Brain microvascular endothelial cell (primary cell): ENCODE measurements around the gene CDC42EP2.

ENCODE experiments used
- DNase-seq: peaks from one replicate; pipeline ENCODE4 v3.0.0-alpha.2; 2020
- H3K27ac ChIP-seq: fragments of 250-450 bp; sonication (Bioruptor Pico); 2 replicates; pipeline ENCODE4 v1.5.1; 2020; ENCODE audit warnings: mild to moderate bottlenecking, moderate library complexity
- H3K27me3 ChIP-seq: fragments of 250-450 bp; sonication (Bioruptor Pico); replicated peaks from 2 replicates; pipeline ENCODE4 v1.5.1; 2020; ENCODE audit warnings: mild to moderate bottlenecking
- H3K36me3 ChIP-seq: fragments of 250-450 bp; sonication (Bioruptor Pico); replicated peaks from 2 replicates; pipeline ENCODE4 v1.5.1; 2020; ENCODE audit warnings: mild to moderate bottlenecking
- H3K4me3 ChIP-seq: 2 replicates; pipeline ENCODE4 v1.5.1; 2011; ENCODE audit warnings: low read depth, mild to moderate bottlenecking, control low read depth, low read length, moderate library complexity
- in situ Hi-C: cut with HindIII; loops from 2 replicates; pipeline ENCODE4 v1.10.0; 2017; ENCODE audit warnings: low sequenced_read_pairs, low pct_ligation_motif_present
- TF ChIP-seq, protein P1 (sequence below): IDR thresholded peaks from 2 replicates; pipeline ENCODE4 v1.5.1; 2011; ENCODE audit warnings: low read depth, mild to moderate bottlenecking, moderate library complexity, low read length, control low read depth, inconsistent platforms; ENCODE audit errors: missing control alignments

The CDC42EP2 gene

DNA sequence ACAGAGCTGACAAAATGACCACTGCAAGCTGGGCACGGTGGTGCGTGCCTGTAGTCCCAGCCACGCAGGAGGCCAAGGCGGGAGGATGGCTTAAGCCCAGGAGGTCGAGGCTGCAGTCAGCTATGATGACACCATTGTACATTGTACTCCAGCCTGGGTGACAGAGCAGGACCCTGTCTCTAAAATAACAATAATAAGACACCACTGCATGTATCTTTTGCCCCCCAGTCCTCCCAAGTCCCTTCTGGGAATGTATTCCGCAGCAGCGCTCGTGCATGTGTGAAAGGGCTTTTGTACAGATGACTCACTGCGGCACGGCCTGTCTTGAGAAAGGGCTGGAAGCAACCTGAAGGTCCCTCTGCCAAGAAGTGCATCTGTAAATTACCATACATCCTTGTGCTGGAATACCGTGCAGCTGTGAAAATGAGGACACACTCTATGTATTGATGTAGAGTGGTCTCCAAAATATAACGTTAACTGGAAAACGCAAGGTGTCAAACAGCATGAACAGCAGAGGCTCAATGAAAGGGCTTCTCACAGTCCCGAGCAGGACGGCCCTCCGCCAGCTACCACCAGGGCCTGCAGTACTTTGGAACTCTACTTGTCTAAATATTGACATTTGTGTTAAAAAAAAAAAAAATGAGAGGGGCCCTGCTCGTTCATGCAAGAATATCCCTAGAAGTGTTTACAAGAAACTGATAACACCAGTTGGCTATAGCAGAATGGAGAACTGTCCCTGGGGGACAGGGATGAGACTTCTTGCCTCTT is 9.0 kb upstream of the CDC42EP2 start:
- Histone ChIP-seq H3K4me3 (no peak overlapping the region), H3K27ac (no peak overlapping the region), H3K27me3 (no peaks in the 10 kb centered on the region), H3K36me3 (no peaks in the 10 kb centered on the region)
- in situ Hi-C loops: no loop called here
- TF ChIP-seq, protein P1, sequence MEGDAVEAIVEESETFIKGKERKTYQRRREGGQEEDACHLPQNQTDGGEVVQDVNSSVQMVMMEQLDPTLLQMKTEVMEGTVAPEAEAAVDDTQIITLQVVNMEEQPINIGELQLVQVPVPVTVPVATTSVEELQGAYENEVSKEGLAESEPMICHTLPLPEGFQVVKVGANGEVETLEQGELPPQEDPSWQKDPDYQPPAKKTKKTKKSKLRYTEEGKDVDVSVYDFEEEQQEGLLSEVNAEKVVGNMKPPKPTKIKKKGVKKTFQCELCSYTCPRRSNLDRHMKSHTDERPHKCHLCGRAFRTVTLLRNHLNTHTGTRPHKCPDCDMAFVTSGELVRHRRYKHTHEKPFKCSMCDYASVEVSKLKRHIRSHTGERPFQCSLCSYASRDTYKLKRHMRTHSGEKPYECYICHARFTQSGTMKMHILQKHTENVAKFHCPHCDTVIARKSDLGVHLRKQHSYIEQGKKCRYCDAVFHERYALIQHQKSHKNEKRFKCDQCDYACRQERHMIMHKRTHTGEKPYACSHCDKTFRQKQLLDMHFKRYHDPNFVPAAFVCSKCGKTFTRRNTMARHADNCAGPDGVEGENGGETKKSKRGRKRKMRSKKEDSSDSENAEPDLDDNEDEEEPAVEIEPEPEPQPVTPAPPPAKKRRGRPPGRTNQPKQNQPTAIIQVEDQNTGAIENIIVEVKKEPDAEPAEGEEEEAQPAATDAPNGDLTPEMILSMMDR: no peak
- peak; percentile 60 for DNase-seq

DNA sequence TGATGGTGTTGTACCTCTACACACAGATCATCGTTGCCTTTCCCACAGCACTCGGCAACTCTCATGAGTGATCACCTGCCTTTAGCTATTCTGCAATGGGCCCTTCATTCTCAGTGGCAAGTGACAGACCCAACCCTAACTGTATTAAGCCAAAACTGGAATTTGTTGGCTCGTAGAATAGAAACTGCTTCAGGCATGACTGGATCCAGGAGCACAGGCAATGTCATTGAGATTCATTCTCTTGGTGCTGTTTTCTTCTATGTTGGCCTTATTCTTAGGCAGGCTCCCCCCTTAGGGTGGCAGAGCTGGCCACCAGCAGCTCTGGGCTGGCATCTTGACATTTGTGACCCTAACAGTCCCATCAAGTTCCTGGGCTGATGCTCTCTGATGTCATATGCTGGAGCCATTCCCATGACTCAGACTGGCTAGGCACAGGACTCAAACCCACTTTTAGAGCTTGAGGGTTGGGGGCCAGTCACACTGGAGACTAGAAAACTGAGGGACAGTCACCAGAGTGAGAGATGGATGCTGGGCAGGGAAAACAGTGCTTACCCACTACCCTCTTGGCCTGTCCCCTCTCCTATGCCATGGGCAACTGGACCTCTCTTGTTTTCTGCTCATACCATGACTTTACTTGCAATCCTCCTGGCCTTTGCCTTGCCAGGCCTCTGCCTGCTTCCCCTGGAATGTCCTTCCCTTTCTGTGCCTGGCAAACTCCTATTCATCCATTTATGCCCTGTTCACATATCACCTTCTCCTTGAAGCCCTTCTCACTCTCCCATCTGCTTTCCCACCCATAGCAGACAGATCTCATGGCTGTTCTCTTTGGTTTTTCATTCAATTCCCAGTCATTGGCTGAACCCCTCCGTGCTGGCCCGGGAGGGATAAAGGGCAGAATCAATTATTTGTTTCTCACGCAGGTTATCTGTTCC is 7.1 kb upstream of the CDC42EP2 start:
- TF ChIP-seq, protein P1: no peak
- no peak for DNase-seq
- H3K27me3 ChIP-seq: no peaks in the 10 kb centered on the region
- H3K36me3 ChIP-seq: no peaks in the 10 kb centered on the region
- H3K4me3 ChIP-seq: no peak overlapping the region
- no peak overlapping the region for H3K27ac ChIP-seq
- in situ Hi-C loops: no loop called here

DNA sequence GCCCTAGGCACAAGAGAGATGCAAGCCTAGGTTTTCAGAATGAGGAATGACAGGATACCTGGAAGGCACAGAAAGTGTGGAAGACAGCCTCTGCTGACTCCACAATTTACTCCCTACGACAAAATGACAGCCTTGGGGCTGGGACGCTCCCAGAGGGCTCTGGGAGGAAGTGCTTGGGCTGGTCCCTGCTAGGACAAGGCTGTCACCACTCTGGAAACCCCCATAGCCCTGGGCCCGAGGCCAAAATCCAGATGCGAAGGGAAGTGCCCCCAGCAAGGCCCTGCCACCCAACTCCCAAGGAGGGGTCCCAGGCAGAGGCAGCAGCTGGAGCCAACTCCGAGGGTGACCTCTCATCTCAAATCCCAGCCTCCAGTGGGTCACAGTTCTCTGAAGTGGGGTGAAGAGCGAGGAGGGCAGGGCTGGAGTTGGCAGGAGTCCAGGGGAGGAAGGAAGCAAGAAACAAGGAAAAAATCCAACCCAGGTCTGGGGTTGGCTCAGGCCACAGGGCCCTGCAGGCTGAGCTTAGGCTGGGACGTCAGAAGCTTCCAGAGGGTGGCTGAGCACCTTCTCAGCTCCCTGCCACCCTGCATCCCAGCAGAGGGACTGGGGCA is 6.3 kb upstream of the CDC42EP2 start:
- TF ChIP-seq, protein P1: no peak
- Histone ChIP-seq H3K36me3 (no peaks in the 10 kb centered on the region), H3K27me3 (no peaks in the 10 kb centered on the region), H3K4me3 (no peak overlapping the region), H3K27ac (no peak overlapping the region)
- DNase-seq: no peak
- in situ Hi-C loops: no loop called here

DNA sequence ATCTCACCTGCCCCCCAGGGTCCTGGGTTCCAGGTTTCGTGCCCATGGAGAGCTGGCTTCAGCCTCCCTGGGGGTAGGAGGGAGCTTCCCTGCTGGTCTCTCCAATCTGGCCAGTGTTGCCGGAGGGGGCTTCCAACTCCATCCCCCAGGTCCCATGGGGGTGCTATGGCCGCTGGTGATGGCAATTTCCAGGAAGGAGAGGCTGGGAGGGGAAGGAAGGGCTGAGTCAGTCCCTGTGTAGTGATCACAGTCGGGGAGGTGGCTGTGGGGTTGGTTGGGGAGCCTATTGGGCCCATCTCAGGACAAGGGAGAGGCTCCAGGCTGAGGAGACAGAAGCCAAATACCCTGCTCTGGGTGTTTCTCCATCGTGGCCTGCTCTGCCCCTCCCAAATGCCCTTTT is 5.7 kb upstream of the CDC42EP2 start:
- Histone ChIP-seq H3K36me3 (no peaks in the 10 kb centered on the region), H3K27me3 (no peaks in the 10 kb centered on the region), H3K27ac (no peak overlapping the region), H3K4me3 (no peak overlapping the region)
- in situ Hi-C loops: no loop called here
- no peak for DNase-seq
- TF ChIP-seq, protein P1: no peak

DNA sequence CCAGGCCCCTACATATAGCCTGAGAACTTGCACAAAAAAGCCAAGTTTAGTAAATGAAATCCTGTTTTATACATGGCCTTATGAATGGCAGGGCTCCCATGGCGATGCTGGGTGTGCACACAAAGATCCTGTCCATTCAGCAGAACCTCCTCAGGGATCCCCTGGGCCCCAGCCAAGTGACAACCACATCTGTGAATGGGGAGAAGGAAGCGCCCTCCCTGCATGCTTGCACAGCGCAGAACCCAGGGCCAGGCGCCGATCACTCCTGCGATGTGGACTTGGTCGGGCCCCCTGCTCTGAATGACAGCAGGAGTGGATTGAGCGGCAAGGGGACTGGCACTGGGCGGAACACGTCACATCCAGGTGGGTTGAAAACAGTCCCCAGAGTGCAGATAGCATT is 4.5 kb upstream of the CDC42EP2 start:
- Histone ChIP-seq H3K27ac (no peak overlapping the region), H3K4me3 (no peak overlapping the region), H3K27me3 (no peaks in the 10 kb centered on the region), H3K36me3 (no peaks in the 10 kb centered on the region)
- TF ChIP-seq, protein P1: no peak
- DNase-seq: no peak
- in situ Hi-C loops: no loop called here
